DMS79 treated with DMSO at 0.1 percent for 48 hours (cell line): Measurements from ENCODE around the gene ATE1.
"Not testable (repeated sequence)": the region's sequence is repeated elsewhere in the genome, so short reads cannot be mapped to it uniquely, and the experiment has no call there.

Experiments used
- DNase-seq: peaks from one replicate; lab custom pipeline; 2025; lab: John Stamatoyannopoulos, UW

ATE1 gene

DNA sequence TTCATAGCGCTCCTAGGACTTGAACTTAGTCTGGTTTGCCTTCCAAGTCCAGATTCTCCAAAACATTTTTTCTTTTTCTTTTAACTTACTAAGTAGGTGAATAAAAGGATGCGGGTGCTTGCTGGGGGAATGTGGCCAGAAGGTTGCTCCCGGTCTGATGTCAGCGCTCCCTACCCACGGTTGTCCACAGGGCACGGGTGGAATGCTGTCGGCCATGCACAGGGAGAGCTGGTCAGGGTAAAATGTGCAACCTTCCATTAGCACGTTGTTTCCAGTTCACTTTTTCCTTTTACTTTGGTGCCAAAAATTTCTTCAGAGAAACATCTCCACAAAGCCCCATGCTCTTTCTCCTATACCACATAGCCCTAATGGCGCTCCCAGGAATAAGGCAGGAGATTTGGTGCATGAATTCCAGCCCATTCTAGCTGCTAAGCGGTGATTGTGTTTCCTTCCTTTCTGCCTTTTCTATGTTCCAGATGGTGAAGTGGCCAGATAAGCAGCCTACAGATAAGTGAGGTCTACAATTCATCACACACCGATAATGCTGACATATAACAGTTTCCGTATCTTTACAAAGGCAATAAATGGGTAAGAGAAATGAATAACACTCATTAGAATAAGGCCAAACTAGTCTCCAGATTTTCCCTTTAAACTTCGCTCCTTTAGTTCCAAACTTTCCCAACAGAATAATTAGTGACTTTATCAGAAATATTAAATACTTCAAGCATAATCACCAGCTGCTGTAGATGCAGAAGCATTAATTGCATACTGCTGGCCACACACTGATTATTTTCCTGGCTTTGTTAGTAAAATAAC is 191.3 kb downstream of the ATE1 start:
- DNase-seq, result no peak

DNA sequence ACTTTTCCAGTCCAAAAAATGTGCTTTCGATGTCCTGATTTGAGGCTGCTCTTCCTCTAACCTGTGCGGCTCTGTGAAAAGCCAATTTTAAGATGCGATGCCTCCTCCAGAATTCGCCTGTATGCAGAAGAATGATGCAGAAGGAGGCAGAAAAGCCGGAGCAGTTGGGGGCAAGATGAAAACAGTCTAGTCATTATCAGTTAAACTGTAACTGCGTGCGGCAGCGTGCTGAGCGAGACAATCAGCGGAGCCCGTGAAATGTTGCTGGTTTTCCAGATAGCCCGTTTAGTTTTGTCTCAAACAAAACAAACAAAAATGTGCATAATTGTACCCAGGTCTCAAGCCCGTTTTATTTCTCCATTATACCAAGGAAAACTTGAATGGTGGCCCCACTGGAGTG is 192.6 kb downstream of the ATE1 start:
- no peak for DNase-seq

DNA sequence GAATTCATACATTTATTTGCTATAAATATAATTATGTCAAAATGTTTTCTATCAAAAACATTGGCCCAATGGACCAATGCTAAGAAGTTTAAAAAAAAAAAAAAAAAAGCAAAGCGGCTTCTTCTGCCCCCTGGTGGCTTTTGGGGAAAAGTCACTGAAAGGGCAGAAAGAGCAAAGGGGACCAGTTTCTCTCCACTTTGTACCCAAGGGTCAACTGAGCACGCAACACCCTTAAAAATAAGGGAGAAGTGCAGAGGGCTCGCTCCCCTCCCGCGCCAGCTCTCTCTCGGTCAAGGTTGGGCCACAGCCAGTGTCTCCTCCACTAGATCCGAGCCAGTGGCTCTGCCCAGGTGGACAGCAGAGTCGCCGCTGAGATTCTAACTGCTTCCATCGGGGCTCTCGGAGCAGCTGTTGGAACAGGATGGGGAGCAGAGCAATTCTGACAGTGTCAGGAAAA is 193.2 kb downstream of the ATE1 start:
- no peak for DNase-seq

DNA sequence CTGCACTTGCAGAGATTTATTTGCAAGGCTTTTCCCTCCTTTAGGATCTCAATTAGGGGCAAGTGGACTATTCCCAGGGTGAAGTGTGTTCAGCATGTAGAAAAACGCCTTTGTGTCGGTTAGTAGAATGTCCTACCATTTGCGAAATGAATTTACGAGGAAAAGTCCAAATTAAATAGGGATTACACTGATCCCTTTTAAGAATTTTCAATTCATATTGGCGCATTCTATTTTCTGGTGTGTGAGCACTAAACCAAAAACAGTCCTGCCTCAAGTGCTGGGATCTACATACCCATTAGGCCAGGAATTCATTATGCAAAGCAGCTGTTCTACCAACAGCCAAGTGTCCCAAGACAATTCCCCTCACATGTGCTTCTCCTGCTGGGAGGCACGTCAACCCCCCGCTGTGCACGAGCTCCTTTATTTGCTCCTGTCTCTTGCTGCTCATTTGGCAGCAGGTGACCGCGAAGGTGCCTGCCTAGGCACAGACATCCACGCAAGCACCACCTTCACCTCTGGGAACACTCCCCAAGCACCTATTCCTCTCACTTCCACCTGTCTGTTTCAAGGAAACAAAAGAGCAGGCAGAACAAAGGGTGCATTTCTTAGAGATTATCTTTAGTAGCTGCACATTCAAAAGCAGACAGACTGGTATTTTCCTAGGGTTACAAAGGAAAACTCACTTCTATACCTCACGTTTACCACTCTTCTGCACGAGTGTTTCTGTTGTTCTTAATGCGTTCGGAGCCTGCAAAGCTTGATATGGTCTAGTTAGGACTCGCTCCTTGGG is 195.0 kb downstream of the ATE1 start:
- peak; percentile 31 for DNase-seq

DNA sequence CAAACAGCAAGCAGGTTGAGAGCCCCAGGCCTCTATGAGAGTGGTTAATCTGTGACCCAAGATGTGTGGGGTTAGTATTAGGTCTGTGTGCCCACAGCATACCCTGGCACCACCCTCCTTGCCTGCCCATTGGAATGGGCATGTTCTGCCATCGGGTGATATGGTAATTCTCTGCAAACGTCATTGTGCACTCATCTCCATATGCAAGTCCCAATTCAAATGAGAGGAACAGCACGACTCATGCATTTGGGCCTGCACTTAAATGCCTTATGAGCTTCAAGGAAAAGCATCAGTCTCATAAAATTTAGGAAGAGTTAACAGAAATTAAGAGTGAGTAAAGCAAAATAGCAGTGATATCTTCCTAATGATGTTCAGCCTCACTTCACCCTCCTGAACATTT is 195.7 kb downstream of the ATE1 start:
- DNase-seq, result peak; percentile 17

DNA sequence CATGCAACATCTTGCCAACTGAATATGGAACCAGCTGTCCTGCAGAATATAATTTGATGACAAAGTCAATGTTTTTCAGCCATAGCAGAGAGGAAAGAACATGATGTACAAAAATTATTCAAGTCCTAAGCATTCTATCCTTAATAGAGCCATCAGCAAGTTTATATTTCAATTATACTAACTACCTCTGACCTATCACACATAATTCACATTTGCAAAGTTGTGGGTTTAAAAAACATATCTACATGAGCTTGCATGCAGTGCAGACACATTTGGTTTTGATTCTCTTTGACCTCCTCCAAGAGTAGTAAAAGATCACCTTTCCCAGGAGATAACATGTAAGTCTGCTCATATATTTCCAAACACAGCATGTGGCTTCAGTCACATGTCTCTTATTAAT is 203.5 kb downstream of the ATE1 start:
- DNase-seq, result no peak

DNA sequence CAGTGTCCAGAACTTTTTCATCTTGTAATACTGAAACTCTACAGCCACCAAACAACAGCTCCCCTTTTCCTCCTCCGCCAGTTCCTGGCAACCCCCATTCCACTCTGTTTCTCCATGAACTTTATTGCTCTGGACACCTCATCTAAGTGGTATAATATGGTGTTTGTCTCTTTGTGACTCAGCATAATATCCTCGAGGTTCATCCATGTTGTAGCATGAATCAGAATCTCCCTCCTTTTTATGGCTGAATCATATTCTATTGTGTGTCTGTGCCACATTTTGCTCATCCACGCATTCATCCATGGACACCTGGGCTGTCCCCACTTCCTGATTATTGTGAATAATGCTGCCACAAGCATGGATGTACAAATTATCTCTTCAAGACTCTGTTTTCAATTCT is 205.2 kb downstream of the ATE1 start:
- DNase-seq, result no peak

DNA sequence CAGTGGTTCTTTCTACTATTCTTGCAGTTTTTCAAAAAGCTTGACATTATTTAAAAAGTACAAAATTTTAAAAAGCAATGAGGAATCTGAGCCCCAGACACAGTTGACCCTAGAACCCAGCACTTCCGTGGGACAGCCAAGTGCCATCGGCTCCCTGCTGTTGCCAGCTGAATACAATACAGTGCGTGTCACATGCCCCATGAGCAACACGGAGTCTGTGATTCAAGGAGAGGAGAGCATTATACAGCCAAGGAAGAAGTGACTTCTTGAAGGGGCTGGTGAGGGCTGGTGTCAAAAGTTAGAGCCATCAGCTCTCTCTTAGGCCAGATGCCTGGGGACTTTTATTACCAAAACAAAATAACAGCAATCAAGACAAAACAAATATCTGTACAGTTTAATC is 206.6 kb downstream of the ATE1 start:
- DNase-seq, result no peak

DNA sequence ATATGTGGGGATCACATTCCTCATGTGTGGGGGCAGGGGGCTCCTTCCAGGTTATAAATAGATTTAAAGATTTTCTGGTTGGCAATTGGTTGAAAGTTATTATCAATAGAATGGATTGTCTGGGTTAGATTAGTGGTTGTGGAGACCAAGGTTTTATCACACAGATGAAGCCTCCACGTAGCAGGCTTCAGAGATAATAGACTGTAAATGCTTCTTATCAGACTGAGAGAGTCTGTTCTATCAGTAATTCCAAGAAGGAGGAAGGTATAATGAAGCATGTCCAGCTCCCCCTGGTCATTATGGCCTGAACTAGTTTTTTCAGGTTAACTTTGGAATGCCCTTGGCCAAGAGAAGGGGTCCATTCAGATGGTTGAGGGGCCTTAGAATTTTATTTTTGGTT is 211.9 kb downstream of the ATE1 start:
- DNase-seq, result no peak

DNA sequence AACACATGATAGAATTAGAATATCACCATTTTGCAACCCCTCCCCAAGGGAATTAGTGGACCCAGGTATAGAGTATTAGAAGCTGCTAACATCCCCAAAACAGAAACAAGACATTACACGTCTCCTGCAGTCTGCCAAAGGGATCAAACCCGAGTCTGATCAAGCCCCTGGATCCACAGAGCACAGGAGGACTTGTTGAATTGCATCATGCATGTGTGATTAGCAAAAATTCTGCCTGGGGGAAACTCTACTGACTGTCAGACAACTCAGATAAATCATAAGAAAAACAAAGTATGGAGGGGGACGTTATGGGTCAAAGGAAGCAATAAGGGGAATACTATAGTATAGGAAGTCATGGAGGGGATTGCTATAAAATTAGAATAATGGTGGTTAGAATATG is 212.8 kb downstream of the ATE1 start:
- DNase-seq, result no peak

DNA sequence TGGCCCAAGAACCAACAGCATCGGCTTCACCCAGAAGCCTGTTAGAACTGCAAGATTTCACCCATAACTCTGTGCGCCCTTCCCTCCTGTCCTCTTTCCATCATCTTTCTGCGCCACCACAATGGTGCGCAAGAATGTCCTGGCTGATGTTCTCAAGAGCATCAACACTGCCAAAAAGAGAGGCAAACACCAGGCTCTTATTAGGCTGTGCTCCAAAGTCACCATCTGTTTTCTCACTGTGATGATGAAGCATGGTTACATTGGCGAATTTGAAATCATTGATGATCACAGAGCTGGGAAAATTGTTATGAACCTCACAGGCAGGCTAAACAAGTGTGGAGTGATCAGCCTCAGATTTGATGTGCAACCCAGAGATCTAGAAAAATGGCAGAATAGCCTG is 214.3 kb downstream of the ATE1 start:
- no peak for DNase-seq

DNA sequence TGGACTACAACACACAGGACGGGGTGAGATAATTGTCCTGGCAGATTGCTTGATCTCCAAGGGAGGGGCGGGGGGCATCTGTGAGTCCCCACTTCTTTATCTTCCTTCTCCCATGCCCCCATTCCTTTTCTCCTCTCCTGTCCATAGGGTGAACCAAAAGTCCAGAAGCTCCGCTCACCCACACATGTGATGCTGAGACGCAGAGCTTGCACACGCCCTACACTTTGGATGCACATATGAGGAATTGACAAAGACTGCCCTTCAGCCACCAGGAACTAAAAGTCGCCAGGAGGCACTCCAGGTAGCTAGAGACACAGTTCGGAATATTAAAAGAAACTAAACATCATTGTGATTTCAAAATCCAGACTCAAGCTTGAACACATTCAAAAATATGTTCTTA is 216.9 kb downstream of the ATE1 start:
- DNase-seq, result no peak

DNA sequence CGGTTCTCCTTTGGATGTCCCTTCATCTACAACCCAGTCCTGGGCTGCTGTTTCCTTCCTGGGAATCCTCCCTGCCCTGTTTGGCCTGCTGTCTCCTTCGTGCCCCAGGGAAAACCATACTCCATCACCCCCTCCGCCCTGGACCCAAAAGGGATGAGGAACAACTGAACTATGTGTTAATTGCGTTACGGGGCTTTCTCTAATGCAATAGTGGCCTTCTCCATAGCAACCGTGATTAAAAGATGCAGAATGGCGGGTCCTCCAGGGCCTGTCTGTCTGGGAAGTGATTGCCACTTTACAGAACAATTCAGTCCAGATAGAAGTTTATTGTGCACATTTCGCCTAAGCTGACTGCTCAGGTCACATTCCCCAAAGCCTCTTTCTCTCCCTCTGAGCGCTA is 217.6 kb downstream of the ATE1 start:
- no peak for DNase-seq

DNA sequence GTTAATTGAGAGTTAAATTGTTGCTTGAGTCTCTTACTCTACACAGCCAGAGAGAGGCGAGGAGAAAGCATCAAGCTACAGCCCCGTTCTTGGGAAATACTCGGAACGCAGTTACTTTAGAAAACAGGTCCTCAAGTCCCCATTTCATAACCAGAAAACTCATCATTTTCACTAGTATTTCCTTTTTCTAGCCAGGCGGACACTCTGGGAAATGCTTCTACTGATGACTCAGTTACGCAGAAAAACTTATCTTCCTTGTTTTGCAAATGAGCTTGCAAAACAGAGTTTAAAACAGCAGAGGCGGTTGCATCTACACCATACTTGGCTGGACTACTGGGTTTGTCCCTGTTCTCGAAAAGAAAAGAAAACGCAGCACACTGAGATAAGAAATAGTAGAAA is 218.2 kb downstream of the ATE1 start:
- no peak for DNase-seq

DNA sequence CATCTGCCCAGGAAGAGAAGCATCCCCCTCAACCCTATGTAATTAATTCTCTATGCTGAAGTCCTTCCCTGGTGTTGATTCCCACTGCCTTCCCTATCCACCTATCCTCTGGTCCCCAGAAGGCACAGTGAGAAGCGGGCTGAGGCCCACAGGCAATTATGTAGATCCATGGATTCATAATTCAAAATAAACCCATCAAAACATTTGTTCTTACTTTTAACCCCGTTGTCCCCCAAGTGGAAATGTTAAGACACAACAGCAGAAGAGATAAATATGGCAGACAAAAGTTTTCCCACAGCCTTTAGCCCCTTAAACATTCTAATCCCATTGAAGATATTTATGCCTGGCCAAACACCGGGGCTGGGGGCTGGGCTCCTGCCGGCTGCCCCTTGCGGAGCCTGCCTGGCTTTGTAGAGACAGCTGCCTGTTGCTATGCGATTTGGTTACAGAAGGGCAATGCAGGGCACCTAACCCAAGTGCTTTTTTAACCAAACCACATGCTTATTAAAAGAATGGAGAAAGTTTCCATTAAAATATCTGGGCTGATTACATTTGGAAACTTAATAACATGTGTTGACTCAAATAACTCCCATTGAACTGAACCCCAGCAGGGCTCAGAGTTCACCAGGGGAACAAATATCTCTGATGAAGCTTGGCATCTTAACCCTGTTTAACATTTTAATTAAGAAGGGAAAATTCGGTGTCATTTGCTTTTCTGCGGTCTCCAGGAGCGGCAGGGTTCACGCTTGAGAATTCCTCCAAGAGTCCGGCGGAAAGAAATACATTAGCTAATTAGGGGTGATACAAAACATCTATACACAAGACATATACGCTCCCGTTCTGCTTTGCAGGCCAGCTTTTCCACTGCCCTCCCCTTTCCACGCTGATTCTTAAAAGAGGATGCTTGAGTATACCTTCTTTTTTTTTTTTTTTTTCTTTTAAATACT is 218.8 kb downstream of the ATE1 start:
- no peak for DNase-seq

DNA sequence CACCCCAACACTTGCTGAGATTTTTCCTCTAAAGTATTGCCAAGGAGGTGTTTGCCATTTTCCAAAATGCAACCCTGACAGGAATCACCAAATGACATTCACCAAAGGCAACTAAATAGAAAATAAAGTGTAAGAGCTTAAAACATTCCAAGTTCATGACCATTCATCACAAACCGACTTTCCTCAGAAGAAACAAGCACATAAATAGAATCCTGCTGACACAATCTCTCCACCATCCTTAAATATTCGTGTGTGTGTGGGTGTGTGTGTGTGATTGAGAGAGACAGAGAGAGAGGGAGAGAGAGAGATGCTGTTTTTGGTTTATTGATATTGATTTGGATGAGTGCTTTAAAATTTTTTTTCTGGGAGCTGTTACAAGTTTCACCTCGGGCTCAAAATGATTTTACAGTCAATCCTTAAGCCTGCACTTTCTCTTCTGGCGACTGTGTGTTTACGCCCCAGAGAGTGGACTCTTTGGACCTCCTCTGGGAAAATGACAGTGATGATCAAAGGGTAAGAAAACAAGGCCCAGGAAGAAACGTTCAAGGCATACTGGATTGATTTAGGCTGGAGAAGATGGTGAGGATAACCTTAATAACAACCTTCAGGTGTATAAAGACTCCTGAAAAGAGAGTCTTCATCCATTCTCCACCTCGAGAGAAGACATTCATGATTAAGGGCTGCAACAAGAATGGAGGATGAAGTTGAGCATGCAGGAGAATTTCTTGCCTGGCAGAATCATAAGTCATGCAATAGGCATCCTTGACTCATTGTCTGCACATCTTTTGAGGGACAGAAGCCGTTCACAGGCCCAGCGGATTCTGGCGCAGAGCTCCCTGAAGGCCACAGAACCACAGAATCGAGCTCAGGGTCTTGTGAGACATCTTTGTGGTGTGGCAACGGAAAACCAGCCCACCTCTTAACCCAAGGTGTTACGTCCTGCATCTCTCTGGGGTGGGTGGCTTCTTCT is 225.2 kb downstream of the ATE1 start:
- DNase-seq, result no peak

DNA sequence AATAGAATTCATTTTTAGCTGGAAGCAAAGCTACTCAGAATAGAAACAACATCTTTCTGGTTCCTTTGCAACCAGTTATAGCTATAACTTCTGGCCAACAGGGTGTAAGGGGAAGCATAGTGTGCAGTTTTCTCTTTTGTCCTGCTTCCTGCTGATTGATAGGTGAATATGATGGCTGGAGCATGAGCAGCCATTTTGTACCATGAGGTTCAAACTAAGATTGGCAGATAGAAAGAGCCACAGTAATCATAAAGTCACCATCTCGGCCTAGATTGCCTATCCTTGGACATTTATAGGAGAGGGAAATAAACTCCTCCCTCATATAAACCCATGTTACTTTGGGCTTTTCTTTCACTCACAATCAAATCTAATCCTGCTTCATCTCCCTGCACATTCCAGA is 227.4 kb downstream of the ATE1 start:
- no peak for DNase-seq

DNA sequence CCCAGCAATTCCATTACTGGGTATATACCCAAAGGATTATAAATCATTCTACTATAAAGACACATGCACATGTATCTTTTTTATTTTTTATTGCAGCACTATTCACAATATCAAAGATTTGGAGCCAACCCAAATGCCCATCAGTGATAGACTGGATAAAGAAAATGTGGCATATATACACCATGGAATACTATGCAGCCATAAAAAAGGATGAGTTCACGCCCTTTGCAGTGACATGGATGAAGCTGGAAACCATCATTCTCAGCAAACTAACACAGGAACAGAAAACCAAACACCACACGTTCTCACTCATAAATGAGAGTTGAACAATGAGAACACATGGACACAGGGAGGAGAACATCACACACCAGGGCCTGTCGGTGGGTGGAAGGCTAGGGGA is 228.1 kb downstream of the ATE1 start:
- DNase-seq, result not testable (repeated sequence)

DNA sequence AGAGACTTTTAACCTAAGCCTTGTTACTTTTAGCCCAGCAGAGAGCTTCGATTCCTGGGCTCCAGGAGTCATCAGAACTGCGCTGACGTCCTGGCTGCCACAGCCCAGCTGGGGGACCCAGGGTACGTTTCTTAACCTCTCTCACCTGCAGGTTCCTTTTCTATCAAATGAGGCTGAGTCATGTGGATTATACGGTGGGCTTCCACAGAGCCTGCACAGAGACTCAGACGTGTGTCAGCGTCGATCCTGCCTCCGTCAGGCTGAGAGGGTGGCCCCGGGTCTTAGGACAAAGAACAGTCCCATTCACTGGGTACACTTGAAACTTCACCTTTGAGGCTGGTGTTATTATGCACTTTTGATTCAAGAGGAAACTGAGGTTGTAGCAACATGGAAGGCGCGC is 228.9 kb downstream of the ATE1 start:
- DNase-seq, result no peak

DNA sequence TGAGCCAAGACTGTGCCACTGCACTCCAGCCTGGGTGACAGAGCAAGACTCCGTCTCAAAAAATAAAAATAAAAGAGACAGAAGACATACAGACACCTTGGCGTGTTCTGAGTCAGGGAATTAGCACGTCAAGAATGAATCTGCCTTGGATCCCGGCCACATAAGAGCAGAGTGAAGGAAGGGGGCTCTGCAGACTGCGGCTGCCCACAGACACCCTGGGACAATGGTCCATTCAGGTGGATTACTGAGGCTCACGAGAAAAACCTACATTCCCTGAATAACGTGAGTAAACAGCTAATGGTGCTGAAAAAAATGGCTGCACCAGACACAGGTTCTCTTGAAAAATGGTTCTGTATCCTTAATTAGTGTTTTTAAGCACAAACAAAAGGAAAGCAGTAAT is 229.5 kb downstream of the ATE1 start:
- DNase-seq, result no peak

DNA sequence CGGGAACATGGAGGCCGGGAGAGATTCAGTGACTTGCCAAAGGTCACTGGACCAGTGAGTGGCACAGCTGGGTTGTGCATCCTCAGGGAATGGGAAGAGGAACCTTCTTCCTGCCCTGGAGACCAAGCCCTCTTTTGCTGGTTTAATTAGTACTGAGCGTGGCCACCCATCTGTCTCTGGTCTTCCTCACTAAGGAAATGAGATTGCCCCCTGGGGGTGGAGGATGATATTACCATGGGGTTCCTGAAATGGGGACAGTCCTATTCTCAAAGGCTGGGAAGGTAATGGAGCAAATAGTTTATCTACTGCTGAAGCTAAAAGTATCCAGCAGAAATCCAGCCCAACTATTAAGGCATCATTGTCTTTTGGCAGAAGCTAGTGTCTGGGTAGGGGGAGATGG is 231.0 kb downstream of the ATE1 start:
- DNase-seq, result no peak
